BJ (cell line): ENCODE data around the gene CCDC146. TPM values are rescaled to one million over a fixed set of nuclear protein-coding genes. Genes with fewer than 3 reads are reported as not detected.

Experiments used
- CTCF ChIA-PET: fragments of 350-600 bp; formaldehyde crosslinking; extraction: SDS; loops from one replicate; lab custom pipeline; 2021; ENCODE audit warnings: antibody characterized with exemption, inconsistent platforms; lab: Yijun Ruan, JAX
- POLR2A ChIA-PET: fragments of 300-600 bp; sonication (Branson Sonifier 250); formaldehyde crosslinking; extraction: SDS; loops from one replicate; lab custom pipeline; 2021; ENCODE audit warnings: antibody characterized with exemption; lab: Charles Lee
- DNase-seq: peaks from one replicate; pipeline ENCODE4 v3.0.0-alpha.2; 2011; ENCODE audit warnings: low read depth
- H3K27me3 ChIP-seq: 2 replicates; pipeline ENCODE4 v1.6.0; 2011; ENCODE audit warnings: low read length; ENCODE audit not compliant: control insufficient read depth, insufficient read depth
- H3K36me3 ChIP-seq: 2 replicates; pipeline ENCODE4 v1.5.1; 2011; ENCODE audit warnings: low read length; ENCODE audit not compliant: control insufficient read depth, insufficient read depth
- H3K4me3 ChIP-seq: 2 replicates; pipeline ENCODE4 v1.5.1; 2011; ENCODE audit warnings: low read depth, mild to moderate bottlenecking, control low read depth, low read length
- polyA plus RNA-seq: library from polyadenylated mRNA; depleted of rRNA; stranded (reverse); fragments of >200 nt; gene quantifications from 2 replicates; pipeline ENCODE4 v1.2.3, GENCODE V29; 2011
- TF ChIP-seq, protein P1 (sequence below): IDR thresholded peaks from 2 replicates; pipeline ENCODE4 v1.5.1; 2011; ENCODE audit warnings: low read depth, mild to moderate bottlenecking, control low read depth, inconsistent platforms, low read length, moderate library complexity; ENCODE audit not compliant: insufficient read depth

The CCDC146 gene
- polyA plus RNA-seq, 1 experiment, result 1.3 TPM

DNA sequence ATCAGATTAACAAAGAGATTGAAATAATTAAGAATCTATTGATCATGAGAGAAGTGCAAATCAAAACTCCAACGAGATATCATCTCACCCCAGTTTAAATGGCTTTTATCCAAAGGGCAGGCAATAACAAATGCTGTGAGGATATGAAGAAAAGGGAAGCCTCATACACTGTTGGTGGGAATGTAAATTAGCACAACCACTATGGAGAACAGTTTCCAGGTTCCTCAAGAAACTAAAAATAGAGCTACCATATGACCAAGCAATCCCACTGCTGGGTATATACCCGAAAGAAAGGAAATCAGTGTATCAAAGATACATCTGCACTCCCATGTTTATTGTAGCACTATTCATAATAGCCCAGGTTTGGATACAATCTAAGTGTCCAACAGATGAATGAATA, 63.5 kb downstream of the CCDC146 start:
- ChIA-PET CTCF (no interaction called here), POLR2A (no interaction called here)
- DNase-seq, result no peak
- Histone ChIP-seq H3K4me3 (no peak overlapping the region), H3K27me3 (no peaks in the 10 kb centered on the region), H3K36me3 (no peaks in the 10 kb centered on the region)
- TF ChIP-seq, protein P1, sequence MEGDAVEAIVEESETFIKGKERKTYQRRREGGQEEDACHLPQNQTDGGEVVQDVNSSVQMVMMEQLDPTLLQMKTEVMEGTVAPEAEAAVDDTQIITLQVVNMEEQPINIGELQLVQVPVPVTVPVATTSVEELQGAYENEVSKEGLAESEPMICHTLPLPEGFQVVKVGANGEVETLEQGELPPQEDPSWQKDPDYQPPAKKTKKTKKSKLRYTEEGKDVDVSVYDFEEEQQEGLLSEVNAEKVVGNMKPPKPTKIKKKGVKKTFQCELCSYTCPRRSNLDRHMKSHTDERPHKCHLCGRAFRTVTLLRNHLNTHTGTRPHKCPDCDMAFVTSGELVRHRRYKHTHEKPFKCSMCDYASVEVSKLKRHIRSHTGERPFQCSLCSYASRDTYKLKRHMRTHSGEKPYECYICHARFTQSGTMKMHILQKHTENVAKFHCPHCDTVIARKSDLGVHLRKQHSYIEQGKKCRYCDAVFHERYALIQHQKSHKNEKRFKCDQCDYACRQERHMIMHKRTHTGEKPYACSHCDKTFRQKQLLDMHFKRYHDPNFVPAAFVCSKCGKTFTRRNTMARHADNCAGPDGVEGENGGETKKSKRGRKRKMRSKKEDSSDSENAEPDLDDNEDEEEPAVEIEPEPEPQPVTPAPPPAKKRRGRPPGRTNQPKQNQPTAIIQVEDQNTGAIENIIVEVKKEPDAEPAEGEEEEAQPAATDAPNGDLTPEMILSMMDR, result no peak

DNA sequence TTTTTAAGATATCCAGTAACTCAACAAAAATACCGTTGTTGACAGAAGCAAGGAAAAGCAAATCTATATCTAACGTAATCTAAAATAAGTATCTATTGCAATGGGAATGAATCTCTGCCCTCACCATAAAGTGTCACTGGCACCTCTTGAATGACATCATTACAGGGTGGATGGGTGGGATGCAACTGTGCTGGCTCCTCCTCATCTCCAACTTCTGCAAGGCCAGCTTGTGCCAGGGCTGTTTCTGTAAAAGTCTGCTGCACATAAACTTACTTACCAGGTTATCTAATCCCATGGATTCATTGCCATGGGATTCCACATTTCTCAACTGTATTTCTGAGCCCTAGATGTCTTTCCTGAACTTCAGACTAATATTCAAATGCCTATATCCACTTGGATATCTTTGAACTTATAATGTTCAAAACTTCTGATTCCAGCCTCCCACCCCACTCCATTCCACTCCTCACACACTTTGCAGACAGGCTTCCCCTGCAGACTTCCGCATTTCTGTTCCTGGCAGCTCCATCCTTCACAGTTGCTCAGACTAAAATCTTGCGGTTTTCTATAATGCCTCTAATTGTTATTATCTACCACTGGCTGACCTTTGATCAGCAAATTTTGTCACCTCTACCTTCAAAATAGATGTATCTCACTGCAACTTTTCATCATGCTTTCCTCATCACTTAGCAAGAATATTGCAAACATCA, 66.5 kb downstream of the CCDC146 start:
- CTCF ChIA-PET, result no interaction called here
- TF ChIP-seq, protein P1, result no peak
- no peak for DNase-seq
- H3K27me3 ChIP-seq, result no peaks in the 10 kb centered on the region
- H3K4me3 ChIP-seq, result no peak overlapping the region
- POLR2A ChIA-PET, result no interaction called here
- no peaks in the 10 kb centered on the region for H3K36me3 ChIP-seq

DNA sequence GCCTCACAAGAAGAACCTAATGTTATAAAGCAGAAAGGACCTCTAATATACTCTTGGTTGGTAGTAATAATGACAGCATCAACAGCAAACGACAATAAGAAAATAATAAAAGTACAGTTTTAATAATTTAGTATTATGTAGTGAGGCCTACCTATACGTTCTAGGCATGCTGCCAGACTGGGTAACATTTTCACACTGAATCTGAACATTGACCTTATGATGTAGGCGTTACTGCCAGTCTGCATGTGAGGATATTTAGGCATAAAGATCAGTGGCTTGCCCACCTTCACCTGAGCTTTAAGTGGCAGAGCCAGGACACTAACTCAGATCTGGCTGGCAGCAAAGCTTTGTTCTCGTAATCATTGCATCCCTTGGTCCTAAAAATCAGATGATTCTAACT, 74.7 kb downstream of the CCDC146 start:
- CTCF ChIA-PET, result no interaction called here
- H3K36me3 ChIP-seq, result no peaks in the 10 kb centered on the region
- no peaks in the 10 kb centered on the region; the same call in 1 of the 2 replicates for H3K27me3 ChIP-seq
- no peak for DNase-seq
- TF ChIP-seq, protein P1, result no peak
- H3K4me3 ChIP-seq, result no peak overlapping the region
- POLR2A ChIA-PET, result no interaction called here

DNA sequence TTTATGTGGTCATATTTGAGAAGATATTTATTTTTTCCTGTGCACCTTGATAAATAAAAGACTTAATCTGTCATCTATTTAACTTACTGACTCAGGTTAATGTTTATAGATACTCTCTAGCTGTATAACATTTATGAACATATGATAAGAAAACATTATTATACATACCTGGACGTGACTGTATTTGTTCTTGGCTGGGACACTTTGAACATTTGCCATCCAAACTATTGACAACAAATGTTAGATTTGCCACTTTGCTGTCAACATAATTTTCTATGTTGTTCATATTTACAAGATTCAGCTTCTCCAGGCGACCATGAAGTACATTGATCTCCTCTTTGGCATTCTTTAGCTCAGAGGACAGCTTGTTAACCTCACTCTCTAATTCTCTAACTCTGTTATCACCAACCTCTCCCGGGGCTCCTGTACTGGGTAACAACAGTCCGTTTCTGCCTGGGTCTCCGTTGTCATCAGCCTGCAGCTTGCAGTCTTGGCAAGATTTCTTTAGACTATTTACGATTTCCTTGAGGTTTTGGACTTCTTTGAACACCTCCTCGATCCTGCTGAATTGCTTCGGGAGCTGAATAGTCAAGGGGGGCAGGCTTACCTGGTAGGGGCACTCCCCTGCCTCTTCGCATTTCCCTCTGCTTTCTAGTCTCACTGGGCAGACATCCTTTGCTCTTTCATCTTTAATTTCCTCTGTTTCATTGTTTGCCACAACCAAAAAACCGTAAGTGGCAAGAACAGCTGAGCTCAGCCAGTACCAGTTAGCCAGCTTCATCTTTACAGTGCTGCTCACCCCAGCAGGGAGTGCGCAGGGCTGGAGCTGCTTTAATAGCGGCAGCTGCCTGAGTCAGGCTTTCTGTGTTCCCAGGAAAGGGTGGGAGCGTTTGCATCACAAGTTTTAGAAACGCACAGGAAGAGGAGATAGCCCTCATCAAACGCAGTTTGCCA, 76.9 kb downstream of the CCDC146 start, which contains the start of gene FGL2:
Gene FGL2, minus strand, starts transcription at position 807 of the 954 bp plus-strand sequence. Its CDS starts 26 bp downstream, at position 781.
- POLR2A ChIA-PET, result no interaction called here
- H3K27me3 ChIP-seq, result no peaks in the 10 kb centered on the region; the same call in 1 of the 2 replicates
- H3K36me3 ChIP-seq, result no peaks in the 10 kb centered on the region
- peak; percentile 6 for DNase-seq
- H3K4me3 ChIP-seq, result no peak within 1 kb of the TSS
- CTCF ChIA-PET, result no interaction called here
- TF ChIP-seq, protein P1, result no peak

DNA sequence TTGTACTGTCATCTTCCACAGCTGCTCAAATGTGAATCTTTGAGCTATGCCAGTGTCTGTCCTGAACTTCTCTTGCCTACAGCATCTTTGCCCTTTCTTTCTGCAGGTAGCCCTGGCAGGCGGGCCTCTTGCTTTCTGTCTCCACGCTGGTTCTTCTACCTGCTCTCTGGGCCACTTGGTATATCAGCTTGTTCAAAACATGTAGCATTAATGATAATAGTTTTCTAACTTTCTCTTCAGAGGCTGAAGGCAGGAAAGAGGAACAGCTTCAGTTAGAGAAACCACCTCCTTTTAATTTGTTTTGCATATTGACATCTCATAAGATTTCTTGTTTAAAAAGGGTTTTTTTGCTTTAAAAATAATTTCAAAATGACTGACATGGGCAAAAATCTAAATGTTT, 78.1 kb downstream of the CCDC146 start:
- Histone ChIP-seq H3K4me3 (no peak overlapping the region), H3K27me3 (no peaks in the 10 kb centered on the region; the same call in 1 of the 2 replicates), H3K36me3 (no peaks in the 10 kb centered on the region)
- TF ChIP-seq, protein P1, result no peak
- ChIA-PET CTCF (no interaction called here), POLR2A (no interaction called here)
- no peak for DNase-seq
